ENCODE measurements around the gene ASB18.

The ASB18 gene

DNA sequence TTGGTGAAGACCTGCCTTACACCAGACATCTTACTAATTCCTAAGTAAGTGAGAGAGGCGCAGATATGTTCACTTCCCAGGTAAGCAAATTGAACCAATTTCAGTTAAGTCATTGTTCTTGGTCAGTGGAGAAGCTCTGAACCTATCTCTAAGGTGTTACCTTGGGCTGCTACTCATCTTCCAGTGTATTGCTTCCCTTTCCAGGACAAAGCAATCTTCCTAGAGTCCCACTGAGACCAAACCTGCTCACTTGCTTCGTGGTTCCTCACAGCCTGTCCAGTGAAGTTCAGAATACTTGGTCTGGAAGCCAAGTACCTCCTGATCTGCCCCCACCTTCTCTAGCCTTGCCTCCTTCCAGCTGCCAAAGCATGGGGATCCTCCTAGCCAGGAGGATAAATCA is 73.5 kb downstream of the ASB18 start:
- ChIA-PET CTCF (interaction anchor here (1.2 to 4.0 kb wide), 2 partner anchors 10 to 13 kb away, joined by 3 to 21 read pairs; no protein-coding TSS in a partner anchor), POLR2A (no interaction called here)
- DNase-seq (ENCODE audit: low read depth, low spot score): no peak
- no peak overlapping the region for H3K4me3 ChIP-seq (ENCODE audit: low read depth, low read length)
- TF ChIP-seq, protein P1, sequence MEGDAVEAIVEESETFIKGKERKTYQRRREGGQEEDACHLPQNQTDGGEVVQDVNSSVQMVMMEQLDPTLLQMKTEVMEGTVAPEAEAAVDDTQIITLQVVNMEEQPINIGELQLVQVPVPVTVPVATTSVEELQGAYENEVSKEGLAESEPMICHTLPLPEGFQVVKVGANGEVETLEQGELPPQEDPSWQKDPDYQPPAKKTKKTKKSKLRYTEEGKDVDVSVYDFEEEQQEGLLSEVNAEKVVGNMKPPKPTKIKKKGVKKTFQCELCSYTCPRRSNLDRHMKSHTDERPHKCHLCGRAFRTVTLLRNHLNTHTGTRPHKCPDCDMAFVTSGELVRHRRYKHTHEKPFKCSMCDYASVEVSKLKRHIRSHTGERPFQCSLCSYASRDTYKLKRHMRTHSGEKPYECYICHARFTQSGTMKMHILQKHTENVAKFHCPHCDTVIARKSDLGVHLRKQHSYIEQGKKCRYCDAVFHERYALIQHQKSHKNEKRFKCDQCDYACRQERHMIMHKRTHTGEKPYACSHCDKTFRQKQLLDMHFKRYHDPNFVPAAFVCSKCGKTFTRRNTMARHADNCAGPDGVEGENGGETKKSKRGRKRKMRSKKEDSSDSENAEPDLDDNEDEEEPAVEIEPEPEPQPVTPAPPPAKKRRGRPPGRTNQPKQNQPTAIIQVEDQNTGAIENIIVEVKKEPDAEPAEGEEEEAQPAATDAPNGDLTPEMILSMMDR (IDR thresholded peaks at IDR 0.05; ENCODE audit: insufficient read depth, low read length, missing control alignments): no peak

DNA sequence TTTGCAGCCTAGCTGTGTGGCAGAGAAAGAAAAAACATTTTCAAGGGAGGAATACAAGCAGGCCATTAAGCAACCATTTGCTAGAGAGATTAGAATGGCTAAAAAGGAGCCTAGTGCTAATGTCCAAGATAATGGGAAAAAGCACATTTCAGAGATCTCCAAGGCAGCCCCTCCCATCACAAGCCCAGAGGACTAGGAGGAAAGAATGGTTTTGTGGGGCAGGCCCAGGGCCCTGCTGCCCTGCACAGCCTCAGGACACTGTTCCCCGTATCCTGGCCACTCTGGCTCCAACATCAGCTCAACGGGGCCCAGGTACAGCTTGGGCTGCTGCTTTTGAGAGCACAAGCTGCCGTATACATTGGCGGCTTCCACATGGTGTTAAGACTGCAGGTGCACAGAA is 79.5 kb downstream of the ASB18 start:
- no peak for DNase-seq (ENCODE audit: low read depth, low spot score)
- ChIA-PET CTCF (interaction anchor here (8.5 to 12.0 kb wide), 2 partner anchors 406 to 419 kb away, joined by 82 to 429 read pairs; no protein-coding TSS in a partner anchor), POLR2A (no interaction called here)
- TF ChIP-seq, protein P1 (IDR thresholded peaks at IDR 0.05; ENCODE audit: insufficient read depth, low read length, missing control alignments): no peak
- H3K4me3 ChIP-seq (ENCODE audit: low read depth, low read length): no peak overlapping the region

DNA sequence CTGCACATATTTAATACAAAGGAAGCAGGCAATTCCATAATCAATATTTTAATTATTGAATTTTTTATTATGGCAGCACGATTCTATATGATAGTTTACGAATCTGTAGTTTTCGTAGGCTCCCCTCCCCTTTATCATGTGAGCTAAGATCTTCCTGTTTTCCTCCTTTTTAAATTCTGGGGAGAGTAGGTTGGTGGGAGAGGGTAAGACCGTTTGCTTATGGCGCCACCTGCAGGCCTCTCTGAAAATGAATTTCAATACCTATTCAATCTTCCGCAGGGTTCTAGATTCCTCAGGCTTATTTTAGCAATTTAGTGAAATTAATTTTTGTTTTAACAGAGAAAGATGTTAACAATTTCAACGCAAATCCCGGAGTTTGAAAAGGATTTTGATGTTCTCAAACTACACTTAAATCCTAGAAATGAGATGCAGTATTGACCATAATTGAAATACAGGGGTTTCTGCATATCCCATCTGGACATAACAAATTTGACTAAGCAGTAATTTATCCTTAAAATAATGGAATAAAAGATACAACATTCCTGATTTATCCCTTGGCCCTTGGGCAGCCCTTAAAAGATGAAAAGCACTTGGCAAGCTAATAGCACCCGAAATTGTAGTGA is 83.3 kb downstream of the ASB18 start:
- POLR2A ChIA-PET: no interaction called here
- DNase-seq (ENCODE audit: low read depth, low spot score): no peak
- H3K4me3 ChIP-seq (ENCODE audit: low read depth, low read length): no peak overlapping the region
- CTCF ChIA-PET: interaction anchor here (0.6 to 12.0 kb wide), 34 partner anchors 9 to 586 kb away, joined by 3 to 429 read pairs (median 4); partner anchors contain the start of gene GBX2
- TF ChIP-seq, protein P1 (IDR thresholded peaks at IDR 0.05; ENCODE audit: insufficient read depth, low read length, missing control alignments): peak; percentile 59

DNA sequence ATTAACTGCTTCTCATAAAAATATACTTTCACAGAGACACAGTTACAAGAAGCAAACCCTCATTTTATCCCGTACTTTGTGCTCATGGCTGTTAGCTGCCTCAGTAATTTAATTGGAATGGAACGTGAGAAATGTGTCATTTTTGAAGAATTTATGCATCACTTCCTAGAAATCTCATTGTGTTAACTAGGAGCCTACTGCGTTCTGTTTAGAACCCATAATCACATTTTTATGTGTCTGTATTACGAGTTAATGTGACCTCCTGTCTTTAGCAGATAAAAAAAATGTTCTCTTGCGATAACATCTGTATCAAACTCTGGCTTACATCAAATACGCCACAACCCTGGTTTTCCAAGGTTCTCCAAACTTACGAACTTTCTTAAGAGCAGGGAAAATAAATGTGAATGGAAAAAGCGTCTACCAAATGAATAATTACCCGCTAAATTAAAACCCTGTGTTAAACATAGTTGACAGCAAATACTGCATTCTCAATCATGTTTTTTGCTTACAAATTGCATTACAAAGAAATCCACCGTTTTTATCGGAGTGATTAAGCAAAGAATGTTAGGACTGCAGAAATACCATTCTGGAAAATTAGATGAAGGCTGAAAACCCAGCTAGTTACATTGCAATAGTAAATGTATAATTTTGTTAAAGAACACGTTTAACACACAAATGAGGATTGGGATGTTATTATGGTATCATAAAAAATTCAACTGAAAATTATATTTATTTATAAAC is 84.0 kb downstream of the ASB18 start:
- TF ChIP-seq, protein P1 (IDR thresholded peaks at IDR 0.05; ENCODE audit: insufficient read depth, low read length, missing control alignments): no peak
- POLR2A ChIA-PET: no interaction called here
- DNase-seq (ENCODE audit: low read depth, low spot score): no peak
- CTCF ChIA-PET: interaction anchor here (0.6 to 12.0 kb wide), 36 partner anchors 8 to 585 kb away, joined by 3 to 429 read pairs (median 4); partner anchors contain the start of gene GBX2
- H3K4me3 ChIP-seq (ENCODE audit: low read depth, low read length): peak overlapping the region; percentile 40

DNA sequence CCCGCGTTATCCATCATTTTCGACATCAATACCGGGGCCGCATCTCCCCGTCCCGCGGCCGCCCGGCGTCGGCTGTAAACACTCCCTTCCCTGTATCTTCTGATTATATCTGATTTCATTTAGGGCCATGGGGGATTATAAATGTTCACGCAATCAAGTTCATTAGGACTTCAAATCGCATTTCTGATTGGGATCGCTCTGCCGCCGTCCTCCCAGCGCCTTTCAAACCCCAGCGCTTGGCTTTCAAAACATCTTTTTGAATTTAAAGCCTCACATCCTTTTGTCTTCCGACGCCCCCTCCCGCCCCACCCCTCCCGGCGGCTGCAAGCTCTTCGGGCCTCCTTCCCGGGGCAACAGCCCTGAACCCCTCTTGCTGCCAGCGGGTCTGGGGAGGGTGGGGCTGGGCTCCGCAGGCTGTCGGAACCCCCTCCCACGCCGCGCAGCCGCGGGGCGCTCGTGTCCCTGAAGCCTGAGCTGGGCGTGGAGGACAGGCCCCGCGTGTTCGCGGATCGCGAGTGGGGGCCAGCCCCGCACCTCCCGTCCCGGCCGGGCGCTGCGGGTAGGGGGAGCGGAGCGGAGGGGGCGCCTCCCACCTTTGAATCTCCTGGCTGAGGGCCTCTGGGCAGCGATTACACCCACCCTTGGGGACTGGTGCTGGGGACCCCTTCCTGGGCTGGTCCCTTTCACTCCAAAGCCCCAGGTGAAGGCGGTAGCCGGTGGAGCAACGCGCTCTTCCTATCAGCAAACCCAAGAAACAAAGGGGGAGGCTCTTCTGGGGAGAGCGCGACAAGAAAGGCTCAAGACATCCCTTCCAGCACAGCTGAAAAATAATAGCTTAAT is 84.8 kb downstream of the ASB18 start:
- TF ChIP-seq, protein P1 (IDR thresholded peaks at IDR 0.05; ENCODE audit: insufficient read depth, low read length, missing control alignments): no peak
- peak overlapping the region; percentile 40 for H3K4me3 ChIP-seq (ENCODE audit: low read depth, low read length)
- CTCF ChIA-PET: interaction anchor here (1.0 to 12.0 kb wide), 20 partner anchors 9 to 882 kb away, joined by 3 to 429 read pairs (median 12); partner anchors contain the start of gene GBX2
- no peak for DNase-seq (ENCODE audit: low read depth, low spot score)
- POLR2A ChIA-PET: interaction anchor here (2.0 kb wide), 1 partner anchor 400 kb away, joined by 9 read pairs; no protein-coding TSS in a partner anchor
